Upper lobe of right lung (tissue), 1 donor: ENCODE measurements around the gene CHMP3. TPM values are rescaled to one million over a fixed set of nuclear protein-coding genes. Genes with fewer than 3 reads are reported as not detected.
"Not testable (repeated sequence)": the region's sequence is repeated elsewhere in the genome, so short reads cannot be mapped to it uniquely, and the experiment has no call there.

Experiments used
- ATAC-seq: fragments of 200-7000 bp; cut with Tn5 transposase; one replicate; pipeline ENCODE4 v1.9.1; 2020; ENCODE audit warnings: mild to moderate bottlenecking, moderate library complexity
- DNase-seq: peaks from one replicate; pipeline ENCODE4 v3.0.0-alpha.2; 2020
- H3K27ac ChIP-seq: fragments of 200-600 bp; one replicate; pipeline ENCODE4 v1.8.0; 2022
- H3K27me3 ChIP-seq: fragments of 200-600 bp; one replicate; pipeline ENCODE4 v1.8.0; 2022; ENCODE audit warnings: mild to moderate bottlenecking
- H3K36me3 ChIP-seq: fragments of 200-600 bp; one replicate; pipeline ENCODE4 v1.8.0; 2022
- H3K4me1 ChIP-seq: fragments of 200-600 bp; one replicate; pipeline ENCODE4 v1.8.0; 2022
- H3K4me3 ChIP-seq: fragments of 200-600 bp; one replicate; pipeline ENCODE4 v1.8.0; 2022; ENCODE audit warnings: mild to moderate bottlenecking
- H3K9me3 ChIP-seq: fragments of 200-600 bp; one replicate; pipeline ENCODE4 v1.8.0; 2022
- CTCF ChIP-seq: fragments of 200-600 bp; IDR thresholded peaks from one replicate; pipeline ENCODE4 v1.8.0; 2022; ENCODE audit warnings: antibody characterized with exemption
- intact Hi-C: fragments of 100-400 bp; cut with DNase I; formaldehyde crosslinking; loops from one replicate; pipeline ENCODE4 v1.11.0; 2022
- total RNA-seq: library from RNA; stranded (reverse); fragmentation: NEBNext Ultra II Directional; extraction: Animal tissue kit (Norgen Biotek cat#: 25700); gene quantifications from one replicate; pipeline ENCODE4 v1.2.1, GENCODE V29; 2021
- donor health status: DM: no; HTN: yes; CAD: no; lungs with severe emphysema.

Gene CHMP3
- total RNA-seq, 1 donor from 2014 or later: 159 TPM

DNA sequence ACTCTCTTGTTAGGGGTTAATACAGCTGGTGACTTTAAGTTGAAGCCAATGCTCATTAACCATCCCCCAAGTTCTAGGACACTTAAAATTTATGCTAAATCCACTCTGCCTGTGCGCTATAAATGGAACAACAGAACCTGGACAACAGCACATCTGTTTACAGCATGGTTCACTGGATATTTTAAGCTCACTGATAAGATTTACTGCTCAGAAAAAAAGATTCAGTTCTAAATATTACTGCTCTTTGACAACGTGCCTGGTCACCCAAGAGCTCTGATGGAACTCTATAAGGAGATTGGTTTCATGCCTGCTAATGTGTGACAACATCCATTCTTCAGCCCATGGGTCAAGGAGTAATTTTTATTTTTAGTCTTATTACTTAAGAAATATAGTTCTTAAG is 32.9 kb upstream of the CHMP3 start:
- ATAC-seq (no peak), DNase-seq (no peak)
- H3K4me1 ChIP-seq: no peaks in the 10 kb centered on the region
- H3K27ac ChIP-seq: no peak overlapping the region
- H3K27me3 ChIP-seq: no peaks in the 10 kb centered on the region
- TF ChIP-seq CTCF: no peak
- intact Hi-C loops: no loop called here
- no peaks in the 10 kb centered on the region for H3K9me3 ChIP-seq
- H3K36me3 ChIP-seq: no peaks in the 10 kb centered on the region
- no peak overlapping the region for H3K4me3 ChIP-seq

GRCh38 chr2:86593266-86593665 is 30.0 kb upstream of the CHMP3 start:
- Histone ChIP-seq H3K9me3 (no peaks in the 10 kb centered on the region), H3K27ac (no peak overlapping the region), H3K36me3 (no peaks in the 10 kb centered on the region), H3K4me3 (no peak overlapping the region), H3K4me1 (no peaks in the 10 kb centered on the region), H3K27me3 (no peaks in the 10 kb centered on the region)
- no peak for TF ChIP-seq CTCF
- DNase-seq (no peak), ATAC-seq (no peak)
- intact Hi-C loops: no loop called here

- no peaks in the 10 kb centered on the region for H3K9me3 ChIP-seq
- H3K4me3 ChIP-seq: no peak overlapping the region
- H3K4me1 ChIP-seq: no peaks in the 10 kb centered on the region
- H3K27ac ChIP-seq: no peak overlapping the region
- ATAC-seq (no peak), DNase-seq (no peak)
- intact Hi-C loops: no loop called here
- H3K27me3 ChIP-seq: no peaks in the 10 kb centered on the region
- no peaks in the 10 kb centered on the region for H3K36me3 ChIP-seq
- TF ChIP-seq CTCF: no peak
Observed at GRCh38 chr2:86592547-86593230, 29.4 kb upstream of the CHMP3 start.

- ATAC-seq, H3K4me3 ChIP-seq, H3K27ac ChIP-seq, H3K27me3 ChIP-seq, H3K9me3 ChIP-seq, intact Hi-C loops, H3K4me1 ChIP-seq, H3K36me3 ChIP-seq, DNase-seq: not testable (repeated sequence)
Observed at GRCh38 chr2:86589701-86590100, 26.5 kb upstream of the CHMP3 start.

GRCh38 chr2:86584151-86584913 is 21.1 kb upstream of the CHMP3 start:
- Histone ChIP-seq H3K27ac (no peak overlapping the region), H3K27me3 (no peaks in the 10 kb centered on the region), H3K4me3 (no peak overlapping the region), H3K4me1 (no peaks in the 10 kb centered on the region), H3K9me3 (no peaks in the 10 kb centered on the region), H3K36me3 (no peaks in the 10 kb centered on the region)
- peak; percentile 55 for ATAC-seq
- TF ChIP-seq CTCF: no peak
- intact Hi-C loops: no loop called here
- no peak for DNase-seq

- no peak for TF ChIP-seq CTCF
- Histone ChIP-seq H3K36me3 (no peaks in the 10 kb centered on the region), H3K9me3 (no peaks in the 10 kb centered on the region), H3K4me3 (no peak overlapping the region), H3K27ac (no peak overlapping the region), H3K4me1 (no peaks in the 10 kb centered on the region), H3K27me3 (no peaks in the 10 kb centered on the region)
- intact Hi-C loops: no loop called here
- DNase-seq: no peak
- no peak for ATAC-seq
Observed at GRCh38 chr2:86580560-86580959, 17.3 kb upstream of the CHMP3 start.
